ES-I3 (cell line): ENCODE results near the gene FBXO10.
A peak's percentile ranks its signal among the peaks of the same experiment; 100 is the strongest.

ENCODE experiments used
- H3K36me3 ChIP-seq: 2 replicates; pipeline ENCODE4 v1.6.1; 2013; ENCODE audit warnings: mild to moderate bottlenecking, low read length, control low read depth, moderate library complexity; ENCODE audit not compliant: insufficient read depth
- H3K4me1 ChIP-seq: 2 replicates; pipeline ENCODE4 v1.6.1; 2013; ENCODE audit warnings: mild to moderate bottlenecking, control low read depth, low read length; ENCODE audit not compliant: insufficient read depth
- H3K9ac ChIP-seq: 2 replicates; pipeline ENCODE4 v1.6.1; 2013; ENCODE audit warnings: low read depth, mild to moderate bottlenecking, low read length, moderate library complexity
- H3K9me3 ChIP-seq: 2 replicates; pipeline ENCODE4 v1.6.1; 2013; ENCODE audit warnings: mild to moderate bottlenecking, low read length, moderate library complexity; ENCODE audit not compliant: control insufficient read depth, insufficient read depth

FBXO10 gene

DNA sequence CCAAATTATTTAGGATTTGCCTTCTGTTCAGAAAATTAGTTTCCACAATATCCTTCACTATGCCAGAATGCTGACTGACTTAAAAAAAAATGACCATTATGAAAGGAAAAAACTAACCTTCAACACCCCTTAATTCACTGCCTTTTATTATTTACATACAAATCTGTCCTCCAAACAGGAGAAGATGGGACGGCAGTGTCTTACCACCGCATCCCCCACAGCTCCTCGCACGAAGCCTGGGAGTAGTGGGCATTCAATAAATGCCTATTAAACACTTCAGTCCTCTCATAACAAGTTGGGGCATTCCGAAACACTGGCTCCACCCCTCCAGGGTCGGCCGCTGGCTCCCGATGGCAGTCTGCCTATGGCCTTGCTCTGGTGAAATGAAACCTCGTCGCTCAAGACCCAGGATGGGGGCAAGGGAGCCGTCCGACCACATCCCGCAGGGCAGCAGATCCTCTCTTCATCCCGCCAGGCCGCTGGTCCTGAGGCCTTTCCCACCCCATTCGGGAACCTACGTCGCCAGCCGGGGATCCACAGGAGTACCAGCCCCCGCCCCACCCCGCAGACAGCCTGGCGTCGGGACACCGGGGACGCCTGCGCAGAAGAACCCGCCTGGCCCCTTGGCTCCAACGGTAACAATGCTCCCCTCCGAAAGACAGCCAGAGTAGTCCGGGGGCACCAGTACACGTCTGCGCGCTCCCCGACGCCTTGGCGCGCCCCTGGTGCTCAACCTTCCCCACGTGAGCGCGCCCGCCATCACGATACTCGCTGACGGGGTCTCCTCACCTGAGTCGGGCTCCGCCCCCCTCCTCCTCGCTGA is 111.5 kb downstream of the FBXO10 start:
- H3K9ac ChIP-seq, result peak overlapping the region; percentile 93

DNA sequence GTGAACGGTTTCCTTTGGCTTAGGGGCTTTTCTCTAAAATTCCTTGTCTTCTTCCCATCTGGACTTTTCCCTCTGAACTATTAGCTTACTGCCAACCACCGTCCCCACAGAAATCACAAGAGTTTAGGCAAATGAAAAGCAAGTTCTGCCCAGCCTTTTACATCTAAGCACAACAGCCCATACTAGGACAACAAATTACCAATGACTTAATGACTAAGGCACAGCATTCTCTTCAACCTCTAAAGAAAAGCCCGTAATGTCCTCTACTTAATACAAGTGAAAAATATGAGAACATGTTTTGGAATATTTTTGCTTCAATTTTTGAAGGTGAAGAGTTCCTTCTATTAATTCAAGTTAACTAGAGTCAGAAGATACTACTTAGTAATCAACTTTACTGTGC is 112.2 kb downstream of the FBXO10 start:
- Histone ChIP-seq H3K9me3 (no peaks in the 10 kb centered on the region), H3K36me3 (no peaks in the 10 kb centered on the region), H3K4me1 (peaks cover 9% of the 10 kb centered on the region), H3K9ac (peak overlapping the region; percentile 93)

More for the DNA sequence above, 111.5 kb downstream of the FBXO10 start:
- H3K4me1 ChIP-seq, result peaks cover 9% of the 10 kb centered on the region
- H3K36me3 ChIP-seq, result no peaks in the 10 kb centered on the region
- no peaks in the 10 kb centered on the region for H3K9me3 ChIP-seq
